Ishikawa (cell line): ENCODE results near the gene GAB3.
A peak's percentile ranks its signal among the peaks of the same experiment; 100 is the strongest.

Experiments
- CEBPB ChIP-seq: IDR thresholded peaks from 2 replicates; pipeline ENCODE4 v1.6.1; 2012
- CREB1 ChIP-seq: IDR thresholded peaks from 2 replicates; pipeline ENCODE4 v1.6.1; 2012; ENCODE audit warnings: low read depth
- EGR1 ChIP-seq: IDR thresholded peaks from 2 replicates; pipeline ENCODE4 v1.6.1; 2012
- EP300 ChIP-seq: IDR thresholded peaks from 2 replicates; pipeline ENCODE4 v1.6.1; 2012; ENCODE audit warnings: borderline replicate concordance
- FOXM1 ChIP-seq: IDR thresholded peaks from 2 replicates; pipeline ENCODE4 v1.6.1; 2012; ENCODE audit warnings: low read depth, borderline replicate concordance
- NFIC ChIP-seq: IDR thresholded peaks from 2 replicates; pipeline ENCODE4 v1.6.1; 2012
- RAD21 ChIP-seq: IDR thresholded peaks from 2 replicates; pipeline ENCODE4 v1.6.1; 2012; ENCODE audit warnings: low read depth
- TAF1 ChIP-seq: IDR thresholded peaks from 2 replicates; pipeline ENCODE4 v1.6.1; 2012; ENCODE audit warnings: low read depth, mild to moderate bottlenecking
- TCF12 ChIP-seq: IDR thresholded peaks from 2 replicates; pipeline ENCODE4 v1.6.1; 2012; ENCODE audit warnings: low read depth
- TEAD4 ChIP-seq: IDR thresholded peaks from 2 replicates; pipeline ENCODE4 v1.6.1; 2012
- YY1 ChIP-seq: IDR thresholded peaks from 2 replicates; pipeline ENCODE4 v1.6.1; 2012; ENCODE audit warnings: low read depth
- ZBTB7A ChIP-seq: IDR thresholded peaks from 2 replicates; pipeline ENCODE4 v1.6.1; 2012; ENCODE audit warnings: low read depth
- TF ChIP-seq, protein P1 (sequence below): IDR thresholded peaks from 2 replicates; pipeline ENCODE4 v1.6.1; 2012
- TF ChIP-seq, protein P2 (sequence below): IDR thresholded peaks from 2 replicates; pipeline ENCODE4 v1.6.1; 2012
- TF ChIP-seq, protein P3 (sequence below): IDR thresholded peaks from 2 replicates; pipeline ENCODE4 v1.6.1; 2012; ENCODE audit warnings: low read depth, mild to moderate bottlenecking

Gene GAB3

DNA sequence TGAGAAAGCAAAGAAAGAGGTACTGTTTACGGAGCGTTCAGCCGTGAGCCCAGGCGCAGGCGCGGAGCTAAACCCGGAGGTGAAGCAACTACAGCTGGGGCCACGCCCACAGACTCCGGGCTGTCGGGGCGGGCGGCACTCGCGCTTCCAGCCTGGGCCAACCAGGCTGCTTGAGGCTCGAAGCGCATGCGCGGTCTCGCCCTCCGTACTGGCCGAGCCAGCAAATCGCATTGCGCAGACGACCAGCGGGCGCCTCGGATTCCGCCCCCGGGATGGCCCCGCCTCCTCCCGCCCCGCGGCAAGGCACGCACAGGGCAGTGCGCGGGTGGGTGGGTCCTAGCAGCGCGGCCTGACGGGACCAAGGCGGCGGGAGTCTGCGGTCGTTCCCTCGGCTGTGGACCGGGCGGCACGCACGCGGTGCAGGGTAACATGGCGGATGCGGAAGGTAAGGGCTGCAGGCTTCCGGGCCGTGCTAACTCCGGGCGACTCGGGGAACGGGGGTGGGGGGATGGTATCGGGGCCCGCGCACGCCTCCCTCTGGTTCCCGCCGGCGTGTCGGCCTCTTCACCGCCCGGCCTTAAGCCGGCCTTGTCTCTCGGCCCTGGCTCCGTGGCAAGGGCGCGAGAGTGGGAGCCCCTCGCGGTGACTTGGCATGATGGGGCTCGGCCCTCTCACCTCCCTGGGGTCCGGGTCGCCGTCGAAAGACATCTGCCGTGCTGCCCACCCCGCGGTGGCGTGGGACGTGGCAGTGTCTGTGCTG, 11.8 kb upstream of the GAB3 start, which contains the start of gene DKC1:
Gene DKC1, plus strand, starts transcription at position 328 of the 760 bp plus-strand sequence. Its CDS starts 102 bp downstream, at position 430.
- peak; percentile 70 for TF ChIP-seq TAF1
- no peak for TF ChIP-seq EGR1
- no peak for TF ChIP-seq CREB1
- peak; percentile 74; the same call in 1 of the 2 replicates for TF ChIP-seq CEBPB
- TF ChIP-seq, protein P1, sequence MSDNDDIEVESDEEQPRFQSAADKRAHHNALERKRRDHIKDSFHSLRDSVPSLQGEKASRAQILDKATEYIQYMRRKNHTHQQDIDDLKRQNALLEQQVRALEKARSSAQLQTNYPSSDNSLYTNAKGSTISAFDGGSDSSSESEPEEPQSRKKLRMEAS = peak; percentile 90
- peak; percentile 71; the same call in 1 of the 2 replicates for TF ChIP-seq YY1
- no peak for TF ChIP-seq FOXM1
- TF ChIP-seq, protein P2, sequence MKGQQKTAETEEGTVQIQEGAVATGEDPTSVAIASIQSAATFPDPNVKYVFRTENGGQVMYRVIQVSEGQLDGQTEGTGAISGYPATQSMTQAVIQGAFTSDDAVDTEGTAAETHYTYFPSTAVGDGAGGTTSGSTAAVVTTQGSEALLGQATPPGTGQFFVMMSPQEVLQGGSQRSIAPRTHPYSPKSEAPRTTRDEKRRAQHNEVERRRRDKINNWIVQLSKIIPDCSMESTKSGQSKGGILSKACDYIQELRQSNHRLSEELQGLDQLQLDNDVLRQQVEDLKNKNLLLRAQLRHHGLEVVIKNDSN = no peak
- TF ChIP-seq TEAD4 = no peak
- TF ChIP-seq EP300 = no peak

DNA sequence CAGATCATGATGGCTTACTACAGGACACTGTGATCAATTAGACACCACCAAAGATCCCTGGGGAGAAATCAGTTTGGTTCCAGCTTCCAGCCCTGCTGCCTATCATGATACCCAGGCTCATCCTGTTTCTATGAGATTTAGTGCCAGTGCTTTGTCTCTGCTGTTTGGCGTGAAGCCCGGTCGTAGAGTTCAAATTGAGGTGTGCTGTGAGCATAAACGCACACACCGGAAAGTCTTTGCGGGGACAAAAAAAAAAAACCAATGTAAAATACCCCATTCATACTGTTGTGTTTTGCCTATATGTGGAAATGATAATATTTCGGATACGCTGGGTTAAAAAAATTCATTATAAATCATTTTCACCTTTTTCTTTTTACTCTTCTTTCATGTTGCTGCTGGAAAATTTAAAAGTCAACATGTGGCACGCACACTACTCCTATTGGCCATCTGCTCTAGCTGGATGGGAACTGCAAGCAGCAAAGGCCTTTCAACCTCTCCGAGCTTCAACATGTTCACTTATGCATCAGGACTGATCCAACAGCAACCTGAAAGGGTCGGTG, 11.2 kb upstream of the GAB3 start:
- TF ChIP-seq FOXM1 (peak; percentile 67; the same call in 1 of the 2 replicates), ZBTB7A (no peak)

DNA sequence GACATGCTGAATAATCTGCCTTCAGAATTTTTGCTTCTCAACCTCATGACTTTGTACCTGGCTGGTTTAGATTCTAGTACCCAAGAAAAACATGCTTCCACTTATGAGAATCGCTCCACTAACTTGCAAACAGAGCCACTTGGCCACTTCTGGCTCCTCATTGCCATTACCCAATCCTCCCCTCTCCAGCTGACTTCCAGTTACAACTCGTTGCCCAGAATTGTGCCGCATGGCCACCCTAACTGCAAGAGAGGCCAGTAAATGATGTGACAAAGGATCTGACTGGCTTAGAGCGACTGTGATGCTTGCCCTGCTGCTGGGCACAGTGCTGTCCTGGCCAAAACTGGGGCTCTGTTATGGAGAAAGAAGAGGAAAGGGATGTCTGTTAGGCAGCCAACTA, 7.8 kb upstream of the GAB3 start:
- no peak for TF ChIP-seq CREB1
- TF ChIP-seq CEBPB = no peak
- no peak for TF ChIP-seq TCF12
- no peak for TF ChIP-seq RAD21
- no peak for TF ChIP-seq NFIC
- TF ChIP-seq, protein P3, sequence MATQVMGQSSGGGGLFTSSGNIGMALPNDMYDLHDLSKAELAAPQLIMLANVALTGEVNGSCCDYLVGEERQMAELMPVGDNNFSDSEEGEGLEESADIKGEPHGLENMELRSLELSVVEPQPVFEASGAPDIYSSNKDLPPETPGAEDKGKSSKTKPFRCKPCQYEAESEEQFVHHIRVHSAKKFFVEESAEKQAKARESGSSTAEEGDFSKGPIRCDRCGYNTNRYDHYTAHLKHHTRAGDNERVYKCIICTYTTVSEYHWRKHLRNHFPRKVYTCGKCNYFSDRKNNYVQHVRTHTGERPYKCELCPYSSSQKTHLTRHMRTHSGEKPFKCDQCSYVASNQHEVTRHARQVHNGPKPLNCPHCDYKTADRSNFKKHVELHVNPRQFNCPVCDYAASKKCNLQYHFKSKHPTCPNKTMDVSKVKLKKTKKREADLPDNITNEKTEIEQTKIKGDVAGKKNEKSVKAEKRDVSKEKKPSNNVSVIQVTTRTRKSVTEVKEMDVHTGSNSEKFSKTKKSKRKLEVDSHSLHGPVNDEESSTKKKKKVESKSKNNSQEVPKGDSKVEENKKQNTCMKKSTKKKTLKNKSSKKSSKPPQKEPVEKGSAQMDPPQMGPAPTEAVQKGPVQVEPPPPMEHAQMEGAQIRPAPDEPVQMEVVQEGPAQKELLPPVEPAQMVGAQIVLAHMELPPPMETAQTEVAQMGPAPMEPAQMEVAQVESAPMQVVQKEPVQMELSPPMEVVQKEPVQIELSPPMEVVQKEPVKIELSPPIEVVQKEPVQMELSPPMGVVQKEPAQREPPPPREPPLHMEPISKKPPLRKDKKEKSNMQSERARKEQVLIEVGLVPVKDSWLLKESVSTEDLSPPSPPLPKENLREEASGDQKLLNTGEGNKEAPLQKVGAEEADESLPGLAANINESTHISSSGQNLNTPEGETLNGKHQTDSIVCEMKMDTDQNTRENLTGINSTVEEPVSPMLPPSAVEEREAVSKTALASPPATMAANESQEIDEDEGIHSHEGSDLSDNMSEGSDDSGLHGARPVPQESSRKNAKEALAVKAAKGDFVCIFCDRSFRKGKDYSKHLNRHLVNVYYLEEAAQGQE = no peak
- TF ChIP-seq TEAD4 = no peak
- TF ChIP-seq, protein P2 = no peak
- no peak for TF ChIP-seq EP300
- no peak for TF ChIP-seq FOXM1
- TF ChIP-seq EGR1 = no peak
- no peak for TF ChIP-seq YY1
- TF ChIP-seq TAF1 = no peak
- TF ChIP-seq ZBTB7A = no peak

DNA sequence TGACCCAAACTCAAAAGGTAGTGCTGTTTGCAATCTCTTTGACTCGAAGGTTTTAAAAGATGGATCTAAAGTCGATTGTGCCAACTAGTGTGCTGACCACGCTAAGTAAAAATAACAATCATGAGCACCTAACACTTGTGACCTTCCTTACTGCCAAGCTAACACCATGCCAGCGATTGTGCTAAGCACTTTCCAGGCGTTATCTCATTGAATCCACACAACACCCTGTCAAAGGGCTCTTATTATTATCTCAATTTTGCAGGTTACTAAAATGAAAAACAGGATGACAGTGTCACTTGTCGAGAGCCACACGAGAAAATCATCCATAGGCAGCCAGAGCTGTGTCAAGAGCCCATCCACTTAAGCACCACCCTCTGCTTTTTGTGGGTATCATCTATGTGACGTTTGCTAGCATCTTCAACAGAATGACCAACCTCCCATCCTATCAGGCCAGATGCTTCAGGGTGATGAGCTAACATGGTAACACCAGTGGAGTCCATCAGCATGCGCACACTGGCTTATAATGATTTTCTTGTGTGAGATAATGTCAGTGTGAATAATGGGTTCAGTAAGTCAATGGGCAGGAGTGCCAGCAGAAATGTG, 893 bp upstream of the GAB3 start:
- TF ChIP-seq, protein P1 = no peak
- no peak for TF ChIP-seq RAD21
- TF ChIP-seq, protein P3 = no peak
- TF ChIP-seq TCF12 = no peak
- no peak for TF ChIP-seq NFIC
- TF ChIP-seq ZBTB7A = no peak
- no peak for TF ChIP-seq CEBPB
- no peak for TF ChIP-seq TEAD4
- no peak for TF ChIP-seq EGR1
- TF ChIP-seq CREB1 = no peak
- no peak for TF ChIP-seq EP300
- TF ChIP-seq YY1 = no peak
- no peak for TF ChIP-seq TAF1
- TF ChIP-seq, protein P2 = no peak
- no peak for TF ChIP-seq FOXM1

DNA sequence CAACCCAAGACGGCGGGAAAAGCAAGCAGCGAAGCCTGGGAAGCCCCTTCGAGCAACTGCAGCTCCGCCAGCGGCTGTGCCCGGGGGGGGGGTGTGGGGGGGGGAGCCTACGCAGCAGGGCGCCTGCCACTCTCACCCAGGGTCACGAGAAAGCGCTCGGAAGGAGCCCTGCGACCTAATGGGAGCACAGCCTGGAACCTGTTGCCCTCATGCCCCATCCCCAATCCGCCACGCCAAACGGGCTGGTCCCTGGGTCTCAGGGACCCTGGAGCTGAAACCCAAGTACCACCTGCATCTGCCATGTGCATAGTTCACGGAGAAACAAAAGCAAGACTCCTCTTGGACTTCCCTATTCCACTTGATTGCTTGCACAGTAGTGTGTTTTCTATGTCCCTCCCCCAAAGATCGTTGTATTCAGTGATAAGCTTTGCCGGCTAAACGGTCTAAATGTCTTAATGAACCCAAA, 359 bp upstream of the GAB3 start:
- TF ChIP-seq, protein P3 = no peak
- no peak for TF ChIP-seq TEAD4
- no peak for TF ChIP-seq CEBPB
